ENCODE results near the gene DHX29. TPM values are rescaled to one million over a fixed set of nuclear protein-coding genes. Genes with fewer than 3 reads are reported as not detected.

DHX29 gene
- total RNA-seq, 1 donor from 2014 or later = 22.5 TPM

GRCh38 chr5:55223812-55224240 is 83.7 kb downstream of the DHX29 start:
- peaks cover 42% of the 10 kb centered on the region for H3K4me1 ChIP-seq
- H3K27me3 ChIP-seq (ENCODE audit: low read depth) = peaks cover 100% of the 10 kb centered on the region
- intact Hi-C loops (cut with micrococcal nuclease) = no loop called here
- DNase-seq = no peak
- no peaks in the 10 kb centered on the region for H3K36me3 ChIP-seq
- H3K27ac ChIP-seq (replicated peaks) = no peak overlapping the region
- H3K9me3 ChIP-seq (replicated peaks) = no peaks in the 10 kb centered on the region
- TF ChIP-seq CTCF (IDR thresholded peaks at IDR 0.05; ENCODE audit: borderline replicate concordance) = no peak
- H3K4me3 ChIP-seq = peak overlapping the region; percentile 34

- peaks cover 42% of the 10 kb centered on the region for H3K4me1 ChIP-seq
- no peak overlapping the region for H3K27ac ChIP-seq (replicated peaks)
- TF ChIP-seq CTCF (IDR thresholded peaks at IDR 0.05; ENCODE audit: borderline replicate concordance) = no peak
- no peaks in the 10 kb centered on the region for H3K9me3 ChIP-seq (replicated peaks)
- intact Hi-C loops (cut with micrococcal nuclease) = no loop called here
- peaks cover 100% of the 10 kb centered on the region for H3K27me3 ChIP-seq (ENCODE audit: low read depth)
- peak overlapping the region; percentile 34 for H3K4me3 ChIP-seq
- H3K36me3 ChIP-seq = no peaks in the 10 kb centered on the region
- DNase-seq = no peak
Observed at GRCh38 chr5:55222985-55223811, 84.3 kb downstream of the DHX29 start.

GRCh38 chr5:55222092-55222984 is 85.2 kb downstream of the DHX29 start:
- H3K4me1 ChIP-seq = peaks cover 36% of the 10 kb centered on the region
- no peaks in the 10 kb centered on the region for H3K9me3 ChIP-seq (replicated peaks)
- TF ChIP-seq CTCF (IDR thresholded peaks at IDR 0.05; ENCODE audit: borderline replicate concordance) = no peak
- H3K4me3 ChIP-seq = no peak overlapping the region
- H3K27me3 ChIP-seq (ENCODE audit: low read depth) = peaks cover 100% of the 10 kb centered on the region
- intact Hi-C loops (cut with micrococcal nuclease) = no loop called here
- no peak overlapping the region for H3K27ac ChIP-seq (replicated peaks)
- DNase-seq = no peak
- no peaks in the 10 kb centered on the region for H3K36me3 ChIP-seq

GRCh38 chr5:55220433-55221185 is 86.9 kb downstream of the DHX29 start:
- Histone ChIP-seq H3K4me1 (peaks cover 26% of the 10 kb centered on the region), H3K27ac (replicated peaks) (no peak overlapping the region), H3K9me3 (replicated peaks) (no peaks in the 10 kb centered on the region), H3K4me3 (peak overlapping the region; percentile 55), H3K36me3 (no peaks in the 10 kb centered on the region), H3K27me3 (ENCODE audit: low read depth) (peaks cover 97% of the 10 kb centered on the region)
- no peak for DNase-seq
- intact Hi-C loops (cut with micrococcal nuclease) = no loop called here
- TF ChIP-seq CTCF (IDR thresholded peaks at IDR 0.05; ENCODE audit: borderline replicate concordance) = no peak

GRCh38 chr5:55219770-55220169 is 87.7 kb downstream of the DHX29 start:
- Histone ChIP-seq H3K27ac (replicated peaks) (no peak overlapping the region), H3K4me3 (no peak overlapping the region), H3K9me3 (replicated peaks) (no peaks in the 10 kb centered on the region), H3K27me3 (ENCODE audit: low read depth) (peaks cover 97% of the 10 kb centered on the region), H3K36me3 (no peaks in the 10 kb centered on the region), H3K4me1 (peaks cover 26% of the 10 kb centered on the region)
- intact Hi-C loops (cut with micrococcal nuclease) = no loop called here
- TF ChIP-seq CTCF (IDR thresholded peaks at IDR 0.05; ENCODE audit: borderline replicate concordance) = no peak
- no peak for DNase-seq

All from left ventricle myocardium inferior (tissue), 1 donor.